Measurements from ENCODE around the gene PUS7.
"Not testable (repeated sequence)": the region's sequence is repeated elsewhere in the genome, so short reads cannot be mapped to it uniquely, and the experiment has no call there.

Gene PUS7, protein sequence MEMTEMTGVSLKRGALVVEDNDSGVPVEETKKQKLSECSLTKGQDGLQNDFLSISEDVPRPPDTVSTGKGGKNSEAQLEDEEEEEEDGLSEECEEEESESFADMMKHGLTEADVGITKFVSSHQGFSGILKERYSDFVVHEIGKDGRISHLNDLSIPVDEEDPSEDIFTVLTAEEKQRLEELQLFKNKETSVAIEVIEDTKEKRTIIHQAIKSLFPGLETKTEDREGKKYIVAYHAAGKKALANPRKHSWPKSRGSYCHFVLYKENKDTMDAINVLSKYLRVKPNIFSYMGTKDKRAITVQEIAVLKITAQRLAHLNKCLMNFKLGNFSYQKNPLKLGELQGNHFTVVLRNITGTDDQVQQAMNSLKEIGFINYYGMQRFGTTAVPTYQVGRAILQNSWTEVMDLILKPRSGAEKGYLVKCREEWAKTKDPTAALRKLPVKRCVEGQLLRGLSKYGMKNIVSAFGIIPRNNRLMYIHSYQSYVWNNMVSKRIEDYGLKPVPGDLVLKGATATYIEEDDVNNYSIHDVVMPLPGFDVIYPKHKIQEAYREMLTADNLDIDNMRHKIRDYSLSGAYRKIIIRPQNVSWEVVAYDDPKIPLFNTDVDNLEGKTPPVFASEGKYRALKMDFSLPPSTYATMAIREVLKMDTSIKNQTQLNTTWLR

DNA sequence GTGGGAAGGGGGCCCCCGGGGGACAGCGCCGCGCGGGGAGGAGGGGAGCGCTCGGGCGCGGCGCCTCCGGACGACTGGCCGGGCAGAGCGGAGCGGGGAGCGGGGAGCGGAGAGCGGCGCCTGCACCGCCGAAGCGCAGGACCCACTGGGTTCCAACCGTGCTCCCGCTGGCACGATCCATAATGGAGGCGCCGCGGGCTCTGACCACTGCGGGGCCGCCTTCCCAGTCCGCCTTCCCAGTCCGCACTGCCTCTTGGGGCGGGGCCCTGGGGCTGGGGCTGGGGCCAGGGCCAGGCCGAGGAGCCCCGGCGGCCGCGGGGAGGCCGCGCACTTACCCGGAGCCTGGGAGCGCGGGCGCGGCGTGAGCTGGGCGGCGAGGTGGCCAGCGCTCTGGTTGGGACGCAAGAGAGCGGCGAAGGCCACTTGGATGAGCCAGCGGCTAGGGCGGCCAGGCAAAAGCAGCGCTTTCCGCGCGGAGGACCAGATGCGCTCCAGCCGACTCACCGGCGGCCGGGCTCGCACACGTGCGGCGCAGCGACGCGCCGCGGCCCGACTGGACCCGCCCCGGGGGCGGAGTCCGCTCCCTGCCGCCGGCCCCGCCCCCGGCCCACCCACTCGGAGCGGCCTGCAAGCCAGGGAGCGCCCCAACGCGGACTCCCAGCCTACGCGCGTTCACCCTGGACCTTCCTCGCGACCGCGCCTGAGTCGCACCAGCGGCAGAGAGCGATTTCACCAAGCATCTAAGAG is at the start of gene PUS7:
Gene PUS7 (minus strand): TSS at position 555 of the 747 bp plus-strand sequence. CDS start 13,759 bp downstream, outside the sequence.
- DNase-seq (ENCODE audit: low read depth in 1 of 2, low spot score in 1 of 2), result peak; percentile 57 to 76

DNA sequence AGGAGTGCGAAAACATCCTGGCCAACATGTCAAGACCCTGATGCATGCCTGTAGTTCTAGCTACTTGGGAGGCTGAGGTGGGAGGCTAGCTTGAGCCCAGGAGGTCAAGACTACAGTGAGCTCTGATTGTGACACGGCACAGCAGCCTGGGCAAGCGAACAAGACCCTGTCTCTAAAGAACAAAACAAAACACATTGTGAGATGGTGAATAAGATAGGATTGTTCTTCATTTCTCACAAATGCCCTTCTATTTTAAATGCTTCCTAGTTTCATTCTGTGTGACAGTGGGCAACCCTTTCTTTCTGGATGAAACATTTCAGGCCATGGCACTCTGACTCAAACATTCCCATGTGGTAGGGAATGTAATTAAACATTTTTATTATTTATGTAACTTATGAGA is 45.8 kb upstream of the PUS7 start:
- no peak for DNase-seq (ENCODE audit: low read depth in 1 of 2, low spot score in 1 of 2)

DNA sequence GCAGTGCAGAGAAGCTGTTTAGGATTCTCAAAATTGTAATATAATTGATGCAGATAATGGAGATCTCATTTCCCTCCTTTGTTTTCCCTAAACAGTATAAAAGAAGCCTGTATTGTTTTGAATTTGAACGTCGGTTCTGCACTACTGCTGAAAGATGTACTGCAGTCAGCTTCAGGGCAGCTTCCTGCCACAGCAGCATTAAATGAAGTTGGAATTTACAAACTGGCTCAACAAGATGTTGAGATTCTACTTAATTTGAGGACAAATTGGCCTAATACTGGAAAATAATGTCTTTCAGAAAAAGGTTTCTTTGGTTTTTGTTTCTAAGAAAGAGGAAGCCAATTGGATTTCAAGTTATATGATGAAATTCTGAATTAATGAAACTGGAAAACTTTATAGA is 45.0 kb upstream of the PUS7 start:
- no peak for DNase-seq (ENCODE audit: low read depth in 1 of 2, low spot score in 1 of 2)

DNA sequence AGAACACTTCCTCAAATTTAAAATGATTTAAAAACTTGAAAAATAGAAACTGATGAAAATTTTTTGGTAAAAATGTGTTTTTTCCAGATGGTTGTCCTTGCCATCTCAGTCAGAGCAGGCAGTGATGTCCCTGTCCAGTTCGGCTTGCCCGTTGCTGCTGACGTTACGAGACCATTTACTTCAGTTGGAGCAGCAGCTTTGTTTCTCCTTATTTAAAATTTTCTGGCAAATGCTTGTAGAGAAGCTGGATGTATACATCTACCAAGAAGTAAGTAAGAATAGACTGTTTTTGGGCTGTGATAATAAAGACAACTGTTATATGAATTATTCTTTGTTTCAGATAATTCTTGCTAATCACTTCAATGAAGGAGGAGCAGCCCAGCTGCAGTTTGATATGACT is 43.1 kb upstream of the PUS7 start:
- no peak for DNase-seq (ENCODE audit: low read depth in 1 of 2, low spot score in 1 of 2)

DNA sequence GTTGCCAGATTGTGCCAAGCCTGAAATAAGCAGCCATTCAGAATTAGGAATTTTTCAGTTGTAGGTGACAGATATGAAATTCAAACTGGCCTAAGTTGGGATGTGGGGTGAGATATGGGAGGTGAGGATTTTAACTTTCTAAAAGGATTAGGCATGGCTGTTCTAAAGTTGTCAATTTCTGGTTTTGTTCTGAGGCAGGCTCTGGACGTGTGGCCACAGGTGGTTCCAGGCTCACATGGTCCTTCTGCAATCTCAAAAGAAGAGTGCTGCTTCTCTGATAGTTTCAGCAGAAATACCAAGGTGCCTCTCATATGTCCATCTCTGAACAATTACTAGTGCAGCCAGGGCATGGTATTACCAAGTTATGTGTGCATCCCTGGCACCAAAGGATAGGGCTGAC is 37.9 kb upstream of the PUS7 start:
- no peak for DNase-seq (ENCODE audit: low read depth in 1 of 2, low spot score in 1 of 2)

DNA sequence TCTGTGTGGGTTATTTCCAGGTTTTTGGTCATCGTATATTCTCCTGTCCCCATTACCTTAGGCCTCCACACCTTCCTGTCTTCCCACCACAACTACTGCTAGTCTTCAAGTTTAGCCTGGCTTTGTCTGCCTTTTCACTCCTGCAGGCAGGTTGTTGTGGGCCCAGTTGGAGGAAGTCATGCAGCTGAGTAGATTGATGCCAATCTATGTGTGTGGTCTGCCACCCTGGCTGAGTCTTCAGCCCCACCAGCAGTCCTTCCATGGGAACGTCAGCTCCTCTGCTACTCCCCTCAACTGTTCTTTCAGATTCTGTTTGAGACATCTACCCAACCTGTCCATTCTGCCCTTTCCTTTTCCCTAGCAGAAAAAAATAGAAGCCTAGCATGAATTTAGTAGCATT is 16.3 kb upstream of the PUS7 start:
- no peak for DNase-seq (ENCODE audit: low read depth in 1 of 2, low spot score in 1 of 2)

DNA sequence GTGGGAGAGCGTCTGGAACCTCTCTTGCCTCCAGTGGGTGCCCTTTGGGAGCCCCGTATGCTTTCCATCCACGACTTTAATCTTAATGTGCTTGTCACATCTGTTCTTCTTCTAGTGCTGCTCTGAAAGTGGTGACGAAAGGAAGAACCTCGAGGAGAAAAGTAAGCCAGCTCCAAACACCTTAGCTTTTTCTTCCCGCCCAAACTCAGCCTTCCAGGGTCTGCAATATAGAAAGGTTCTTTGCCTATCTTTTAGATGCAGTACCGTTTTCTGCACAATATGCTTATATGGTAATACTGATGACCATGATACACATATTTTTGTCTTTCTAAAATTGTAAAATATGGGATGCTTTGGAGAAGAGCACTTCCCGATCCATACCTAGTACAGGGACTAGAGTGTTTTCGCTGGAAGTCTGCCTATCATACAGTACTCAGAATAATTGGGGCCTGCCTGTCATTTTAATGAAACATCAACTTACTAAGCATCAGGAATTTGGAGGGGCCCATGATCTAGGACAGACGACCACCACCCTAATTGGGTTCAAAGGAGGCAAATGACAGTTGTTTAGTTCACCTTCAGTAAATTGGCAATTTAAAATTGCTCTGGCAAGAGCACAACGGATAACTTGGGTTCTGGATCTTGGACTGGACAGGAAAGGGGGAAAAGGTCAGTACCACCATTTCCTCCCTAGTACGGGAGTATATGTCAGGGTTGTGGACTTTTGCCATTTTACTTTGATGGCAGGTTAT is 10.8 kb upstream of the PUS7 start:
- no peak for DNase-seq (ENCODE audit: low read depth in 1 of 2, low spot score in 1 of 2)

DNA sequence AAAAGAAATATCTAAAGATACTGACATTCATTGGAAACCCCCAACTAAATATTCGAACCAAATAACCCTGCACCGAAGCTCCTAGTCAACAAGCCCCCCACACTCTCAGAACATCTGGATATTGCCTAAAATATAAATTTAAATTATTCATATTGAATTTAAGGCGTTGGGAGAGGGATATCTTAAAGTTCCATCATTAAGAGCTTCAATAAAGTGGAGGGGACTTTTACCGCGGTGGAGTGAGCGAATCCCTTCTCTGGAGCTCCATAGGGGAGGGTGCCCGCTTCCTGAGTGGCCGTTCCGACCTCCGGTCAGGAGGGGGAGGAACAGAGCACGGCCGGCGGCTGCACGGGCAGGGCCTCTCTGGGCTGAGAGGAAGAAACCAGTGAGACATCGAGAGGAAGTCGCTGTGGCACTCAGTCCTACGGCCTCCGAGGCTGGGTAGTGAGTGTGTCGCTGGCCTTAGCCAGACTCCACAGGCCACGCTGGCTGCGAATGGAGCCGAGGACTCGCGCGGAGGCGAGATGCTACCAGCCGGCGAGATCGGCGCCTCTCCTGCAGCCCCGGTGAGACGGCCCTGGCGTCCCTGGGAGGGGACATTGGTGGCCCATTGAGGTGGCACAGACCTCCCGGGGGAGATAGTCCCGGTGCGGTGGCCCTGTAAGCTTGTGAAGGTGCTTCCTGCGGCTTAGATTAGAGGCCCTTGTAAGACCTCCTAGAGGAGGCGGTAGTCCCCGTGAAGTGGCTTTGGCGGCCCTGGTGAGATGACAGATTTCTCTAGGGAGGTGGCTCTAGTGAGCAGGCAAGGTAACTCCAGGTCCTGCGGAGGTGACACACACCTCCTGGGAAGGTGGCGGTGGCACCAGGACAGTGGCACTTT is 10.0 kb upstream of the PUS7 start, which contains the start of gene RINT1:
Gene RINT1 (plus strand): TSS at position 410 of the 880 bp plus-strand sequence. CDS start 115 bp downstream, at position 525.
- DNase-seq (ENCODE audit: low read depth in 1 of 2, low spot score in 1 of 2), result peak; percentile 80 to 84

DNA sequence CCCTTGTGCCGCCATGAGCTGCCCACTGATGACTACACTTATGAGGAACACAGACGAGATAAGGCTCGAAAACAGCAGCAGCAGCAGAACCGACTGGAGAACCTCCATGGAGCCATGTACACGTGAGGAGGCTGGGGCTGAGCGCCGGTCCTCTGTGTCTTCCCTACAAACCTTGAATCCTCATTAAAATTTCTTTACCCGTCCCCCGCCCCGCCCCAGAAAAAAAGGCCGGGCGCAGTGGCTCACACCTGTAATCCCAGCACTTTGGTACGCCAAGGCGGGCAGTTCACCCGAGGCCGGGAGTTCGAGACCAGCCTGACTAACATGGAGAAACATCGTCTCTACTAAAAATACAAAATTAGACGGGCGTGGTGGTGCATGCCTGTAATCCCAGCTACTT is 8.5 kb upstream of the PUS7 start:
- no peak for DNase-seq (ENCODE audit: low read depth in 1 of 2, low spot score in 1 of 2)

DNA sequence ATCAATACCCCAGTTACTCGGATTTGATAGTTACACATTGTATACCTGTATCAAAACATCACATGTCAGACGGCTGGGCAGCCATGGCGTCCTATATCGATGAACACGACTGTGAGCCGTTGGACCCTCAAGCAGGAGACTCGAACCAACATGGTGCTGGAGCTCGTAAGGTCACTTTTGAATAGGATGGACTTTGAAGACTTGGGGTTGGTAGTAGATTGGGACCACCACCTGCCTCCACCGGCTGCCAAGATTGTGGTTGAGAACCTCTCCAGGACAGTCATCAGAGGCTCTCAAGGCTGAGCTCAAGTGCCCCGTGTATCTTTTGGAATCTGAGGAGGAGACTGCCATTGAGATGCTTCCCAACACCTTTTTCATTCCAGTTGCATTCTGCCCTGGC is 8.1 kb upstream of the PUS7 start:
- DNase-seq (ENCODE audit: low read depth in 1 of 2, low spot score in 1 of 2), result no peak

DNA sequence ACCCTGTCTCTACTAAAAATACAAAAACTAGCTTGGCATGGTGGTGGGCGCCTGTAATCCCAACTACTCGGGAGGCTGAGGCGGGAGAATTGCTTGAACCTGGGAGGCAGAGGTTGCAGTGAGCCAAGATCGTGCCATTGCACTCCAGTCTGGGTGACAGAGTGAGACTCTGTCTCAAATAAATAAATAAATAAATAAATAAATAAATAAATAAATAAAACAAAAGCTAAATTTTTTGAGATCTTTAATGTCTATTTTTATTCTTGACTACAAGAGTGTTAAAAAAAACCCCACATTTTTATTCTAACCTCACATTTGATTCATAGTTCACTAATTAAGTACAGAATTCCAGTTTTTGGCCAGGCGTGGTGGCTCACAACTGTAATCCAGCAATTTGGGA is 5.7 kb upstream of the PUS7 start:
- not testable (repeated sequence) for DNase-seq (ENCODE audit: low read depth in 1 of 2, low spot score in 1 of 2)

DNA sequence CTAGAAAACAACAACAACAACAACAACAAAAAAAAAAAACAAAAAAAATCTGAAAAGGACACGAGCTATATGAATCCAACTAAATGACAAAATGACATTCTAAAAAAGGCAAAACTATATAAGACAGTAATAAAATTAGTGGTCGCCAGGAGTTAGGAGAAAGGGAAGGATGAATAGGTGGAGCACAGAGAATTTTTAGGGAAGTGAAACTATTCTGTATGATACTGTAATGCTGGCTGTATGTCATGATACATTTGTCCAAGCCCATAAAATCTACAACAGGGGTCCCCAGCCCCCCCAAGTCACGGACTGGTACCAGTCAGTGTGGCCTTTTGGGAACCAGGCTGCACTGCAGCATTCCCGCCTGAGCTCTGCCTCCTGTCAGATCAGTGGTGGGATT is 2.8 kb upstream of the PUS7 start:
- no peak for DNase-seq (ENCODE audit: low read depth in 1 of 2, low spot score in 1 of 2)

DNA sequence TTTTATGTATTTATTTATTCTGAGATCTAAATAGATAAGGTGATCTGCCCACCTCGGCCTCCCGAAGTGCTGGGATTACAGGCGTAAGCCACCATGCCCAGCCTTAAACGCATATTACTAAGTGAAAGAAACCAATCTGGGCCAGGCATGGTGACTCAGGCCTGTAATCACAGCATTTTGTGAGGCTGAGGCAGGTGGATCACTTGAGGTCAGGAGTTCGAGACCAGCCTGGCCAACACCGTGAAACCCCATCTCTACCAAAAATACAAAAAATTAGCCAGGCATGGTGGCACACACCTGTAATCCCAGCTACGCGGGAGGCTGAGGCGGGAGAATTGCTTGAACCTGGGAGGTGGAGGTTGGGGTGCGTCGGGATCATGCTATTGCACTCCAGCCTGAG is 2.4 kb upstream of the PUS7 start:
- DNase-seq (ENCODE audit: low read depth in 1 of 2, low spot score in 1 of 2), result not testable (repeated sequence)

DNA sequence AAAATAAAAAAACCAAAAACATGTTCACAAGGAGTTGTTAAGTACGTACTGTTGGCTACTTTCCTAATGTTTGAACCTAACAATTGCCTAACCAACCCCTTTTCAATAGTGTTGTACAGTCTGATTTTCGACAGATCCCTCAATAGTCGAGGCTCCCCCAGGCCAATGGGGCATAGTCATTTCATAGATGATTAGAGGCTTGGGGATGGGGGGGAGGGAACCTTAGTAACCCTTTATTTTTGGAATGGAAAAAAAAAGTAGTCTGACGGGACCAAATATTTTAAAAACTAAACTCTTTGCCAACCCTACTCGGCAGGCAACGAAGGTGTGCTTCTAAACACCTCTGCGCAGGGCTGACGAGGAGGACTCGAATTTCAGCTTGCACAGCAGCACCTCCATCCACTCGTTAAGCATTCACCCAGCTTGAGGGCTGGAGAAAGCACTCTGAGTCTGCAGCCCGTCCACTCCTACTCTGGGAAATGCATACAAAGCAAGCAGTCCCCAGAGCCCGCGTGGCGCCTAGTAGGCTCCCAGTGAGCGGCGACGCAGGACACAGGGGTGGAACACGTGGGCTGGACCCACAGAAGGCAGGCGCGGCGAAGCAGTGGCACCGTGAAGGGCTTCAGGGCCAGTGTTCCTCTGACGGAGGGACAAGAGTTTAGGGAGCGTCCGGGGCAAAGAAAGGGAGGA is 899 bp downstream of the PUS7 start:
- DNase-seq (ENCODE audit: low read depth in 1 of 2, low spot score in 1 of 2), result peak in 1 of 2 donors; percentile 38

DNA sequence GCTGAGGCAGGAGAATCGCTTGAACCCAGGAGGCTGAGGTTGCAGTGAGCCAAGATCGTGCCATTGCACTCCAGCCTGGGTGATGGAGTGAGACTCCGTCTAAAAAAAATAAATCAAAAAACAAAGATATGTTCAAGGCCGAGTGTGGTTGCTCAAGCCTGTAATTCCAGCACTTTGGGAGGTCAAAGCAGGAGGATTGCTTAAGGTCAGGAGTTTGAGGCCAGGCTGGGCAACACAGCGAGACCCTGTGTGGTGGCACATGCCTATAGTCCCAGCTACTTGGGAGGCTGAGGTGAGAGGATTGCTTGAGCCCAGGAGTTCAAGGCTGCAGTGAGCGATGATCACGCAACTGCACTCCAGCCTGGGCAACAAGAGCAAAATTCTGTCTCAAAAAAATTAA is 1.5 kb downstream of the PUS7 start:
- not testable (repeated sequence) for DNase-seq (ENCODE audit: low read depth in 1 of 2, low spot score in 1 of 2)

DNA sequence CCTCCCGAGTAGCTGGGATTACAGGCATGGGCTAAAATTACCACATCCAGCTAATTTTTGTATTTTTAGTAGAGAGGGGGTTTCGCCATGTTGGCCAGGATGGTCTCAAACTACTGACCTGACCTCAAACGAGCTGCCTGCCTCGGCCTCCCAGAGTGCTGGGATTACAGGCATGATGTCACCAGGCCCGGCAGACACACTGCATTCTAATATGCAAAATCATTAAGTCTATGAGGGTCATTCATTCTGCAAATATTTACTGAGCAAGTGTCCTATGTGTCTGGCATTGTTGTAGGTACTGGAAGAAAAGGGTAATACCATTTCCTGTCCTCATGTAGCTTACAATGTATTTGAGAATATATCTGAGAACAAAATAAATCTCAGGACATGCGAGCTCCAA is 2.7 kb downstream of the PUS7 start:
- DNase-seq (ENCODE audit: low read depth in 1 of 2, low spot score in 1 of 2), result no peak

DNA sequence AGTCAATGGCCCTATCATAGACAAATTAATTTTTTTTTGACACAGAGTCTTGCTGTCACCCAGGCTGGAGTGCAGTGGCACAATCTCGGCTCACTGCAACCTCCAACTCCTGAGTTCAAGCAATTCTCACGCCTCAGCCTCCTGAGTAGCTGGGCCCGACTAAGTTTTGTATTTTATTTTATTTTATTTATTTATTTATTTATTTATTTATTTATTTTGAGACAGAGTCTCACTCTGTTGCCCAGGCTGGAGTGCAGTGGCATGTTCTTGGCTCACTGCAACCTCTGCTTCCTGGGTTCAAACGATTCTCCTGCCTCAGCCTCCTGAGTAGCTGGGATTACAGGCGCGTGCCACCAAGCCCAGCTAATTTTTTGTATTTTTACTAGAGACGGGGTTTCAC is 6.5 kb downstream of the PUS7 start:
- not testable (repeated sequence) for DNase-seq (ENCODE audit: low read depth in 1 of 2, low spot score in 1 of 2)

DNA sequence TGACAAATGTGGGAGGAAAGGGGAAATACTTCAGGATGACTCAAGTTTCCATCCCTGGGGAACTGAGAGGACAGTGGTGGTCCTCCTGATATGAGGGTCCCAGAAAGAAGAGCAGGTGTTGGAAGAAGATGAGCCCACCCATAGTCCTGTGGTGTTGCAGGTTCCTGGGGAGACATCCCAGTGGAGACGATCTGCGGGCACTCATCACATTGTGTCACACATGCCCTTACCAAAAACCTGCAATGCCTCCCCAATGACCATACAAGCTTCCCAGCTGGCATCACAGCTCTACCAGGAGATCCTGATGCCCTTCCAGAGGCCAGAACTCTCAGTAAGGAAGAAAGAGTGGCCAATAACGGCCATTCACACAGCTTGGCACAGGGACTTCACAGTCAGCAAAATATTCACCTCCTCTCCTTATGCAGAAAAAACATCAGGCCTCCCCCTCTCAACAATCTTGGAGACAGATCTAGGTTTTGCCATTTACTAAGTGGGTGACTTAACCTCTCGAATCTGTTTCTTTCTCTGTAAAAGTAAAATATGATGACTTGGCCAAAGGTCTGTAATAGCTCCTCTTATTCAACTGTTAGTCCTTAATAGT is 9.0 kb downstream of the PUS7 start:
- DNase-seq (ENCODE audit: low read depth in 1 of 2, low spot score in 1 of 2), result no peak

DNA sequence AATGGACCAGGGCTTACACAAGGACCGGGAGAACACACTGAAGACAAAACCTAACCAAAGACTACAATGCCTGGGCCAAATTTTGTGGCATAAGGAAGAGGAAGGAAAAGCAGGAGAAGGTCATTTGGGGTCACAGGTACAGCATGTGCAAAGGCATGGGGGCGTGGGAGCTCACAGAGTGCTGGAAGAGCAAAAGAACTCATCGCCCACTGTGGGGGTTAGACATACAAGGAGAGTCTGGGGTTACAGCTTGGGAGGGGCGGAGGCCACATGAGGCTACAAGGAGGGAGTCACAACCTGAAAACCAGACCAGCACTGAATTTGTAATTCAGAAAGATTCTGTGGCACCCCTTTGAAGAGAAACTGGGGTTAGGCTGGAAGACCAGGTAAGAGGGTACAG is 9.7 kb downstream of the PUS7 start:
- no peak for DNase-seq (ENCODE audit: low read depth in 1 of 2, low spot score in 1 of 2)
